CD14-positive monocyte (primary cell): Measurements from ENCODE around the gene CLRN2. TPM values are rescaled to one million over a fixed set of nuclear protein-coding genes. Genes with fewer than 3 reads are reported as not detected.

Experiments
- DNase-seq, 3 donors: peaks; one replicate each; pipeline ENCODE4 v3.0.0-alpha.2; 2011 to 2022
- H2AFZ ChIP-seq: 2 replicates; pipeline ENCODE4 v1.6.0; 2012; ENCODE audit warnings: mild to moderate bottlenecking, low read depth, low read length, inconsistent platforms; ENCODE audit not compliant: insufficient read depth, poor library complexity, severe bottlenecking
- H3K27ac ChIP-seq, 2 donors: 1 replicate in 1 of 2; 2 replicates in 1 of 2; pipeline ENCODE4 v1.5.1; 2012 to 2013; ENCODE audit warnings: low read length in 2 of 2, control low read depth in 1 of 2, inconsistent platforms in 1 of 2, low read depth in 1 of 2, mild to moderate bottlenecking in 1 of 2
- H3K27me3 ChIP-seq, 2 donors: one replicate each; pipeline versions ENCODE4 v1.6.0 to v1.6.1; 2011 to 2013; ENCODE audit warnings: low read length in 2 of 2; ENCODE audit not compliant: control insufficient read depth in 2 of 2, insufficient read depth in 2 of 2
- H3K36me3 ChIP-seq, 2 donors: replicated peaks in 1 of 2; 1 replicate in 1 of 2; 2 replicates in 1 of 2; pipeline versions ENCODE4 v1.5.1 to v1.6.1; 2012 to 2013; ENCODE audit warnings: low read length in 2 of 2, control low read depth in 1 of 2, inconsistent platforms in 1 of 2, mild to moderate bottlenecking in 1 of 2; ENCODE audit not compliant: insufficient read depth in 2 of 2, control insufficient read depth in 1 of 2
- H3K4me1 ChIP-seq, 2 donors: 1 replicate in 1 of 2; 2 replicates in 1 of 2; pipeline versions ENCODE4 v1.5.1 to v1.6.1; 2012 to 2013; ENCODE audit warnings: low read length in 2 of 2, control low read depth in 1 of 2, inconsistent platforms in 1 of 2, mild to moderate bottlenecking in 1 of 2, moderate library complexity in 1 of 2; ENCODE audit not compliant: insufficient read depth in 2 of 2, control insufficient read depth in 1 of 2
- H3K4me2 ChIP-seq: replicated peaks from 2 replicates; pipeline ENCODE3; 2012; ENCODE audit warnings: low read length, moderate library complexity, mild to moderate bottlenecking; ENCODE audit not compliant: poor library complexity, severe bottlenecking; ENCODE audit errors: extremely low read depth
- H3K4me3 ChIP-seq, 3 experiments: fragments of 200-600 bp in 1 of 3; sonication (generic) in 1 of 3; replicated peaks in 1 of 3; 1 replicate in 2 of 3; 2 replicates in 1 of 3; pipeline ENCODE4 v1.5.1; 2011 to 2013; ENCODE audit warnings: low read length in 3 of 3, mild to moderate bottlenecking in 3 of 3, control low read depth in 2 of 3, low read depth in 2 of 3, inconsistent platforms in 1 of 3, moderate library complexity in 1 of 3
- H3K79me2 ChIP-seq: 2 replicates; pipeline ENCODE4 v1.6.0; 2012; ENCODE audit warnings: mild to moderate bottlenecking, control low read depth, inconsistent platforms, low read length, moderate library complexity; ENCODE audit not compliant: insufficient read depth
- H3K9ac ChIP-seq: 2 replicates; pipeline ENCODE4 v1.6.0; 2017; ENCODE audit warnings: low read length, mild to moderate bottlenecking; ENCODE audit not compliant: insufficient read depth, poor library complexity, severe bottlenecking
- H3K9me3 ChIP-seq, 2 donors: replicated peaks in 1 of 2; 1 replicate in 1 of 2; 2 replicates in 1 of 2; pipeline versions ENCODE4 v1.5.1 to v1.6.1; 2012 to 2013; ENCODE audit warnings: low read length in 2 of 2, control low read depth in 1 of 2; ENCODE audit not compliant: control insufficient read depth in 1 of 2, insufficient read depth in 1 of 2
- H4K20me1 ChIP-seq: 2 replicates; pipeline ENCODE4 v1.6.0; 2012; ENCODE audit warnings: mild to moderate bottlenecking, low read length, control low read depth, moderate library complexity; ENCODE audit not compliant: insufficient read depth
- H3K27ac Mint-ChIP-seq, 7 donors: one replicate each; pipeline ENCODE4 v1.8.0; 2020; ENCODE audit warnings: mild to moderate bottlenecking in 7 of 7, mixed read lengths in 7 of 7, moderate library complexity in 6 of 7, inconsistent platforms in 2 of 7
- H3K27me3 Mint-ChIP-seq, 3 donors: one replicate each; pipeline ENCODE4 v1.8.0; 2021 to 2022; ENCODE audit warnings: low read depth in 3 of 3, mild to moderate bottlenecking in 3 of 3, mixed read lengths in 3 of 3, moderate library complexity in 3 of 3, inconsistent platforms in 1 of 3
- H3K36me3 Mint-ChIP-seq, 2 donors: one replicate each; pipeline ENCODE4 v1.8.0; 2020; ENCODE audit warnings: mixed read lengths in 2 of 2, inconsistent platforms in 1 of 2, mild to moderate bottlenecking in 1 of 2
- H3K4me1 Mint-ChIP-seq: one replicate; pipeline ENCODE4 v1.8.0; 2020; ENCODE audit warnings: mild to moderate bottlenecking, mixed read lengths
- H3K4me3 Mint-ChIP-seq, 2 donors: one replicate each; pipeline ENCODE4 v1.8.0; 2020; ENCODE audit warnings: mild to moderate bottlenecking in 2 of 2, mixed read lengths in 2 of 2, moderate library complexity in 1 of 2
- H3K9me3 Mint-ChIP-seq, 7 donors: one replicate each; pipeline ENCODE4 v1.8.0; 2020 to 2022; ENCODE audit warnings: mixed read lengths in 7 of 7, mild to moderate bottlenecking in 6 of 7, moderate library complexity in 6 of 7, inconsistent platforms in 2 of 7
- CTCF ChIP-seq: fragments of 200-600 bp; IDR thresholded peaks from one replicate; pipeline ENCODE4 v1.8.0; 2022; ENCODE audit warnings: antibody characterized with exemption, mild to moderate bottlenecking
- WGBS: methylation state at CpG from one replicate; pipeline ENCODE4 v1.1.5; 2013; ENCODE audit warnings: missing lambda C conversion rate; ENCODE audit not compliant: insufficient coverage; 5-methylcytosine and 5-hydroxymethylcytosine counted together
- intact Hi-C, 2 donors: fragments of 100-400 bp; cut with micrococcal nuclease; formaldehyde crosslinking; loops; one replicate each; pipeline versions ENCODE4 v1.15.0 to v1.15.1; 2023
- polyA plus RNA-seq, 3 donors: library from polyadenylated mRNA; depleted of rRNA in 1 of 3; unstranded in 2 of 3; stranded (reverse) in 1 of 3; fragments of 300-500 nt in 2 of 3; fragments of >200 nt in 1 of 3; fragmentation: Illumina TruSeq in 2 of 3; gene quantifications; 1 replicate in 2 of 3; 2 replicates in 1 of 3; pipeline ENCODE4 v1.2.3, GENCODE V29; 2012 to 2021

Gene CLRN2
- polyA plus RNA-seq, 3 donors: not detected

GRCh38 chr4:17492876-17493275 is 22.1 kb upstream of the CLRN2 start:
- H3K79me2 ChIP-seq: no peaks in the 10 kb centered on the region
- Mint-ChIP-seq H3K4me1 (peaks cover 17% of the 10 kb centered on the region), H3K27me3 (peaks cover 0 to 2% (median 0%) of the 10 kb centered on the region in 3 donors), H3K4me3 (no peak overlapping the region), H3K36me3 (peaks cover 46 to 74% of the 10 kb centered on the region in 2 donors), H3K9me3 (no peaks in the 10 kb centered on the region), H3K27ac (no peak overlapping the region)
- H4K20me1 ChIP-seq: no peaks in the 10 kb centered on the region
- no peak for TF ChIP-seq CTCF
- no peak for DNase-seq
- no peaks in the 10 kb centered on the region for H3K9me3 ChIP-seq
- H3K4me3 ChIP-seq: no peak overlapping the region
- intact Hi-C loops: no loop called here
- WGBS: 88% methylated on average over 1 of the region's 2 CpGs
- H2AFZ ChIP-seq: no peak overlapping the region
- H3K9ac ChIP-seq: no peak overlapping the region
- H3K36me3 ChIP-seq: peaks cover 23 to 79% of the 10 kb centered on the region in 2 donors
- no peaks in the 10 kb centered on the region for H3K4me1 ChIP-seq
- H3K27ac ChIP-seq: no peak overlapping the region
- H3K27me3 ChIP-seq: no peaks in the 10 kb centered on the region
- H3K4me2 ChIP-seq: no peak overlapping the region

GRCh38 chr4:17493619-17494018 is 21.3 kb upstream of the CLRN2 start:
- no peaks in the 10 kb centered on the region for H3K79me2 ChIP-seq
- no peak overlapping the region for H3K4me2 ChIP-seq
- Mint-ChIP-seq H3K9me3 (no peaks in the 10 kb centered on the region), H3K4me3 (no peak overlapping the region), H3K27ac (peak overlapping the region in 1 of 7 donors; percentile 50), H3K4me1 (peaks cover 19% of the 10 kb centered on the region), H3K27me3 (peaks cover 0 to 2% (median 0%) of the 10 kb centered on the region in 3 donors), H3K36me3 (peaks cover 46 to 66% of the 10 kb centered on the region in 2 donors)
- 13% methylated on average over 1 of the region's 4 CpGs for WGBS
- H3K4me3 ChIP-seq: no peak overlapping the region
- H2AFZ ChIP-seq: no peak overlapping the region
- H3K27me3 ChIP-seq: no peaks in the 10 kb centered on the region
- H3K9ac ChIP-seq: no peak overlapping the region
- H4K20me1 ChIP-seq: no peaks in the 10 kb centered on the region
- no peak for DNase-seq
- H3K27ac ChIP-seq: no peak overlapping the region
- intact Hi-C loops: no loop called here
- H3K9me3 ChIP-seq: no peaks in the 10 kb centered on the region
- TF ChIP-seq CTCF: no peak
- no peaks in the 10 kb centered on the region for H3K4me1 ChIP-seq
- H3K36me3 ChIP-seq: peaks cover 23 to 79% of the 10 kb centered on the region in 2 donors
